ENCODE results near the gene PPEF2.
"Not testable (repeated sequence)": the region's sequence is repeated elsewhere in the genome, so short reads cannot be mapped to it uniquely, and the experiment has no call there.

PPEF2 gene

GRCh38 chr4:75902352-75902751 lies at the start of gene PPEF2:
PPEF2 (minus strand) TSS chr4:75902452; CDS start chr4:75896325, 6,127 bp downstream.
- no peak for DNase-seq

- no peak for DNase-seq
Observed at GRCh38 chr4:75950213-75950815, 48.1 kb upstream of the PPEF2 start.

- DNase-seq, result no peak
Observed at GRCh38 chr4:75948822-75949444, 46.7 kb upstream of the PPEF2 start.

- peak; percentile 44 for DNase-seq
Observed at GRCh38 chr4:75940692-75941253, 38.5 kb upstream of the PPEF2 start, which contains the start of gene NAAA. NAAA (minus strand) TSS chr4:75941013; CDS start chr4:75940949, 64 bp downstream.

GRCh38 chr4:75939890-75940691 lies 37.8 kb upstream of the PPEF2 start:
- DNase-seq, result peak; percentile 53

- no peak for DNase-seq
Observed at GRCh38 chr4:75935628-75936027, 33.4 kb upstream of the PPEF2 start.

GRCh38 chr4:75930152-75930551 lies 27.9 kb upstream of the PPEF2 start:
- DNase-seq, result no peak

- DNase-seq, result not testable (repeated sequence)
Observed at GRCh38 chr4:75924916-75925315, 22.7 kb upstream of the PPEF2 start.

GRCh38 chr4:75924309-75924827 lies 22.1 kb upstream of the PPEF2 start:
- DNase-seq, result no peak

GRCh38 chr4:75922588-75922987 lies 20.3 kb upstream of the PPEF2 start:
- DNase-seq, result no peak

GRCh38 chr4:75921910-75922309 lies 19.7 kb upstream of the PPEF2 start:
- no peak for DNase-seq

GRCh38 chr4:75920327-75920726 lies 18.1 kb upstream of the PPEF2 start:
- no peak for DNase-seq

GRCh38 chr4:75919920-75920319 lies 17.7 kb upstream of the PPEF2 start:
- no peak for DNase-seq

GRCh38 chr4:75916091-75916661 lies 13.9 kb upstream of the PPEF2 start:
- peak; percentile 32 for DNase-seq

- DNase-seq, result no peak
Observed at GRCh38 chr4:75912968-75913367, 10.7 kb upstream of the PPEF2 start.

GRCh38 chr4:75910831-75911230 lies 8.6 kb upstream of the PPEF2 start:
- not testable (repeated sequence) for DNase-seq

GRCh38 chr4:75909405-75909804 lies 7.2 kb upstream of the PPEF2 start:
- DNase-seq, result no peak

GRCh38 chr4:75908555-75908954 lies 6.3 kb upstream of the PPEF2 start:
- DNase-seq, result no peak

GRCh38 chr4:75907966-75908365 lies 5.7 kb upstream of the PPEF2 start:
- no peak for DNase-seq

- DNase-seq, result no peak
Observed at GRCh38 chr4:75904076-75904475, 1.8 kb upstream of the PPEF2 start.

GRCh38 chr4:75898536-75898935 lies 3.7 kb downstream of the PPEF2 start:
- no peak for DNase-seq

GRCh38 chr4:75895744-75896314 lies 6.4 kb downstream of the PPEF2 start:
- DNase-seq, result no peak

- DNase-seq, result no peak
Observed at GRCh38 chr4:75892508-75892907, 9.7 kb downstream of the PPEF2 start.

Measured in KG1 (cell line).